ENCODE data around the gene IQCF5.
"Not testable (repeated sequence)": the region's sequence is repeated elsewhere in the genome, so short reads cannot be mapped to it uniquely, and the experiment has no call there.

IQCF5 gene

DNA sequence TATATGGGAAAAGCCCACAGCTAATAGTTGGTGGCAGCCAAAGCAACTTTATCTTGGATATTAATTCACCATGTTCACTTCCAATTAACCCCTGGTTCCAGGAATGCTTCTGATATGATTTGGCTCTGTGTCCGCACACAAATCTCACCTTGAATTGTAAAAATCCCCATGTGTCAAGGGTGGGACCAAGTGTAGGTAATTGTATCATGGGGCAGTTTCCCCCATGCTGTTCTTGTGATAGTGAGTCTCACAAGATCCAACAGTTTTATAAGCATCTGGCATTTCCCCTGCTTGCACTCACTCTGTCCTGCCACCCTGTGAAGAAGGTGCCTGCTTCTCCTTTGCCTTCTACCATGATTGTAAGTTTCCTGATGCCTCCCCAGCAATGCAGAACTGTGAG lies 6.5 kb downstream of the IQCF5 start:
- DNase-seq (ENCODE audit: low spot score), result not testable (repeated sequence)

- no peak for DNase-seq (ENCODE audit: low spot score)
These were observed 12.5 kb downstream of the IQCF5 start for GRCh38 chr3:51862886-51863285.

GRCh38 chr3:51860703-51861665 lies 14.4 kb downstream of the IQCF5 start, which contains the start of gene IQCF2:
TSS of gene IQCF2 (plus strand) at chr3:51861615. CDS start at chr3:51861667, 52 bp downstream.
- DNase-seq (ENCODE audit: low spot score), result no peak

GRCh38 chr3:51855411-51855810 lies 20.0 kb downstream of the IQCF5 start:
- DNase-seq (ENCODE audit: low spot score), result not testable (repeated sequence)

- DNase-seq (ENCODE audit: low spot score), result no peak
These were observed 30.3 kb downstream of the IQCF5 start for GRCh38 chr3:51845129-51845528.

- DNase-seq (ENCODE audit: low spot score), result no peak
These were observed 38.8 kb downstream of the IQCF5 start for GRCh38 chr3:51836606-51837005.

- DNase-seq (ENCODE audit: low spot score), result no peak
These were observed 44.5 kb downstream of the IQCF5 start for GRCh38 chr3:51830836-51831385.

GRCh38 chr3:51830345-51830744 lies 45.1 kb downstream of the IQCF5 start:
- DNase-seq (ENCODE audit: low spot score), result no peak

DNA sequence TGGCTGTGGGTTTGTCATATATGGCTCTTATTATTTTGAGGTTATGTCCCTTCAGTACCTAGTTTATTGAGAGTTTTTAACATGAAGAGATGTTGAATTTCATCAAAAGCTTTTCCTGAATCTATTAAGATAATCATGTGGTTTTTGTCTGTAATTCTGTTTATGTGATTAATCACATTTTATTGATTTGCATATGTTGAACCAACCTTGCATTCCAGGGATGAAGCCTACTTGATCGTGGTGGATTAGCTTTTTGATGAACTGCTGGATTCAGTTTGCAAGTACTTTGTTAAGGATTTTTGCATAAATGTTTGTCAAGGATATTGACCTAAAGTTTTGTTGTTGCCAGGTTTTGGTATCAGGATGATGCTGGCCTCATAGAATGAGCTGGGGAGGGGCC lies 47.1 kb downstream of the IQCF5 start:
- DNase-seq (ENCODE audit: low spot score), result no peak
